Body of pancreas (tissue), 4 donors: ENCODE measurements around the gene STIM2.

Source experiments
- POLR2A ChIP-seq, 3 donors: fragments of 450-650 bp; IDR thresholded peaks; one replicate each; pipeline ENCODE4 v1.6.1; 2016; ENCODE audit warnings: antibody characterized with exemption in 3 of 3, mild to moderate bottlenecking in 2 of 3
- TF ChIP-seq, protein P1 (sequence below), 7 experiments: fragments of 450-650 bp in 4 of 7; fragments of 200-600 bp in 3 of 7; sonication (generic) in 3 of 7; IDR thresholded peaks; one replicate each; pipeline ENCODE4 v1.5.1; 2016 to 2019; ENCODE audit warnings: antibody characterized with exemption in 7 of 7

DNA sequence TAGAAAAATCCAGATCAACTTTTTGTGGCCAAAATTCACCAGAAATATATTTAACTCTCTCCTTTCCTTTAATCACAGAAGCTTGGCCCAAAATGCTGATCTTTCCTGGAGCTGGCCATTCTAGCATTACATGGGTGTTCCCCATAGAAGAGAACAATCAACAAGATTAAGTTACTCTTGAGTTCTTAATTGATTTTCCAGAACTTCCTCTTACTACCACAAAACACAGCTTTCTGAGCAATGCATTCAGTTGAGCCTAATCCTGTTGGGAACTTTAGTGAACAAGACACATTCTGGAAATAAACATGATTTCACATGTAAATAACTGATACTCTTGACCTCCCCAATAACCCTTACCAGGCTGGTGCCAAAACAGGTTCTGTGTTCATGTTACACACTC, 45.4 kb upstream of the STIM2 start:
- TF ChIP-seq, protein P1, sequence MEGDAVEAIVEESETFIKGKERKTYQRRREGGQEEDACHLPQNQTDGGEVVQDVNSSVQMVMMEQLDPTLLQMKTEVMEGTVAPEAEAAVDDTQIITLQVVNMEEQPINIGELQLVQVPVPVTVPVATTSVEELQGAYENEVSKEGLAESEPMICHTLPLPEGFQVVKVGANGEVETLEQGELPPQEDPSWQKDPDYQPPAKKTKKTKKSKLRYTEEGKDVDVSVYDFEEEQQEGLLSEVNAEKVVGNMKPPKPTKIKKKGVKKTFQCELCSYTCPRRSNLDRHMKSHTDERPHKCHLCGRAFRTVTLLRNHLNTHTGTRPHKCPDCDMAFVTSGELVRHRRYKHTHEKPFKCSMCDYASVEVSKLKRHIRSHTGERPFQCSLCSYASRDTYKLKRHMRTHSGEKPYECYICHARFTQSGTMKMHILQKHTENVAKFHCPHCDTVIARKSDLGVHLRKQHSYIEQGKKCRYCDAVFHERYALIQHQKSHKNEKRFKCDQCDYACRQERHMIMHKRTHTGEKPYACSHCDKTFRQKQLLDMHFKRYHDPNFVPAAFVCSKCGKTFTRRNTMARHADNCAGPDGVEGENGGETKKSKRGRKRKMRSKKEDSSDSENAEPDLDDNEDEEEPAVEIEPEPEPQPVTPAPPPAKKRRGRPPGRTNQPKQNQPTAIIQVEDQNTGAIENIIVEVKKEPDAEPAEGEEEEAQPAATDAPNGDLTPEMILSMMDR (IDR thresholded peaks at IDR 0.05) = no peak
- no peak for TF ChIP-seq POLR2A (IDR thresholded peaks at IDR 0.05)
